ENCODE results near the gene GDF10.

Gene GDF10

GRCh38 chr10:47357911-47358310 is 57.9 kb downstream of the GDF10 start:
- no peak overlapping the region for H3K27ac ChIP-seq
- no peak for TF ChIP-seq CTCF (conservative IDR thresholded peaks at IDR 0.05)

- no peak overlapping the region for H3K27ac ChIP-seq
- no peak for TF ChIP-seq CTCF (conservative IDR thresholded peaks at IDR 0.05)
These were observed 58.5 kb downstream of the GDF10 start for GRCh38 chr10:47358457-47358856.

GRCh38 chr10:47359101-47359500 is 59.1 kb downstream of the GDF10 start:
- H3K27ac ChIP-seq: no peak overlapping the region
- no peak for TF ChIP-seq CTCF (conservative IDR thresholded peaks at IDR 0.05)

GRCh38 chr10:47359626-47360418 is 59.8 kb downstream of the GDF10 start:
- no peak overlapping the region for H3K27ac ChIP-seq
- TF ChIP-seq CTCF (conservative IDR thresholded peaks at IDR 0.05): no peak

- H3K27ac ChIP-seq: no peak overlapping the region
- TF ChIP-seq CTCF (conservative IDR thresholded peaks at IDR 0.05): no peak
These were observed 60.5 kb downstream of the GDF10 start for GRCh38 chr10:47360419-47361040.

GRCh38 chr10:47361293-47361692 is 61.3 kb downstream of the GDF10 start:
- peak; percentile 65 for TF ChIP-seq CTCF (conservative IDR thresholded peaks at IDR 0.05)

GRCh38 chr10:47362199-47362598 is 62.2 kb downstream of the GDF10 start:
- no peak for TF ChIP-seq CTCF (conservative IDR thresholded peaks at IDR 0.05)
- no peak overlapping the region for H3K27ac ChIP-seq

More at GRCh38 chr10:47361293-47361692, 61.3 kb downstream of the GDF10 start:
- H3K27ac ChIP-seq: no peak overlapping the region

Measured in VCaP (cell line).